ENCODE results near the gene MYO15B. TPM values are rescaled to one million over a fixed set of nuclear protein-coding genes. Genes with fewer than 3 reads are reported as not detected.

Gene MYO15B
- total and polyA plus RNA-seq, 2 of the 13 experiments (the other 11 are each of a cell fraction or from before 2014, with no cell fraction given): 2.8 to 8.1 TPM

GRCh38 chr17:75645889-75646637 is 58.5 kb downstream of the MYO15B start (continued):
- TF ChIP-seq KLF15 (CRISPR knock-in tag; IDR thresholded peaks at IDR 0.05; ENCODE audit: borderline replicate concordance): no peak
- no peak for TF ChIP-seq ZNF354B (CRISPR knock-in tag; IDR thresholded peaks at IDR 0.05)
- TF ChIP-seq GTF3A (CRISPR knock-in tag; conservative IDR thresholded peaks at IDR 0.05): no peak
- no peak; the same call in 1 of the 2 replicates for TF ChIP-seq ZNF691 (CRISPR knock-in tag; IDR thresholded peaks at IDR 0.05; ENCODE audit: borderline replicate concordance, low read depth)
- no peak for TF ChIP-seq ZNF563 (CRISPR knock-in tag; IDR thresholded peaks at IDR 0.05)
- TF ChIP-seq ZNF670 (CRISPR knock-in tag; IDR thresholded peaks at IDR 0.05; ENCODE audit: borderline replicate concordance): 0 out of 2 replicates have a peak, but pooled peaks have one; percentile 57
- no peak for TF ChIP-seq TBL1XR1 (IDR thresholded peaks at IDR 0.05; ENCODE audit: borderline replicate concordance, low read length, partially characterized antibody)
- TF ChIP-seq FOXA3 (CRISPR knock-in tag; IDR thresholded peaks at IDR 0.05): peak; percentile 3; the same call in 1 of the 2 replicates
- TF ChIP-seq ZMAT5 (CRISPR knock-in tag; IDR thresholded peaks at IDR 0.05; ENCODE audit: borderline replicate concordance, low read depth): no peak
- TF ChIP-seq SALL1 (CRISPR knock-in tag; IDR thresholded peaks at IDR 0.05): peak; percentile 60; the same call in 1 of the 2 replicates
- TF ChIP-seq ZNF343 (CRISPR knock-in tag; IDR thresholded peaks at IDR 0.05): no peak
- peak; percentile 59; the same call in 1 of the 2 replicates for TF ChIP-seq ZNF740 (CRISPR knock-in tag; IDR thresholded peaks at IDR 0.05)
- 0 out of 2 replicates have a peak, but pooled peaks have one; percentile 15 for TF ChIP-seq TOPORS (CRISPR knock-in tag; IDR thresholded peaks at IDR 0.05)
- TF ChIP-seq, protein P1, sequence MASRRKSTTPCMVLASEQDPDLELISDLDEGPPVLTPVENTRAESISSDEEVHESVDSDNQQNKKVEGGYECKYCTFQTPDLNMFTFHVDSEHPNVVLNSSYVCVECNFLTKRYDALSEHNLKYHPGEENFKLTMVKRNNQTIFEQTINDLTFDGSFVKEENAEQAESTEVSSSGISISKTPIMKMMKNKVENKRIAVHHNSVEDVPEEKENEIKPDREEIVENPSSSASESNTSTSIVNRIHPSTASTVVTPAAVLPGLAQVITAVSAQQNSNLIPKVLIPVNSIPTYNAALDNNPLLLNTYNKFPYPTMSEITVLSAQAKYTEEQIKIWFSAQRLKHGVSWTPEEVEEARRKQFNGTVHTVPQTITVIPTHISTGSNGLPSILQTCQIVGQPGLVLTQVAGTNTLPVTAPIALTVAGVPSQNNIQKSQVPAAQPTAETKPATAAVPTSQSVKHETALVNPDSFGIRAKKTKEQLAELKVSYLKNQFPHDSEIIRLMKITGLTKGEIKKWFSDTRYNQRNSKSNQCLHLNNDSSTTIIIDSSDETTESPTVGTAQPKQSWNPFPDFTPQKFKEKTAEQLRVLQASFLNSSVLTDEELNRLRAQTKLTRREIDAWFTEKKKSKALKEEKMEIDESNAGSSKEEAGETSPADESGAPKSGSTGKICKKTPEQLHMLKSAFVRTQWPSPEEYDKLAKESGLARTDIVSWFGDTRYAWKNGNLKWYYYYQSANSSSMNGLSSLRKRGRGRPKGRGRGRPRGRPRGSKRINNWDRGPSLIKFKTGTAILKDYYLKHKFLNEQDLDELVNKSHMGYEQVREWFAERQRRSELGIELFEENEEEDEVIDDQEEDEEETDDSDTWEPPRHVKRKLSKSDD (CRISPR knock-in tag; IDR thresholded peaks at IDR 0.05; ENCODE audit: low read depth): peak; percentile 73; the same call in 1 of the 2 replicates
- peak; percentile 87 for TF ChIP-seq KAT8 (CRISPR knock-in tag; IDR thresholded peaks at IDR 0.05)
- TF ChIP-seq, protein P2, sequence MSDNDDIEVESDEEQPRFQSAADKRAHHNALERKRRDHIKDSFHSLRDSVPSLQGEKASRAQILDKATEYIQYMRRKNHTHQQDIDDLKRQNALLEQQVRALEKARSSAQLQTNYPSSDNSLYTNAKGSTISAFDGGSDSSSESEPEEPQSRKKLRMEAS (IDR thresholded peaks at IDR 0.05): no peak; the same call in none of the 2 replicates
- no peak for TF ChIP-seq SUZ12 (IDR thresholded peaks at IDR 0.05; ENCODE audit: low read depth, low read length)
- peak; percentile 84 for TF ChIP-seq ZNF614 (CRISPR knock-in tag; IDR thresholded peaks at IDR 0.05; ENCODE audit: borderline replicate concordance)
- TF ChIP-seq ZNF335 (CRISPR knock-in tag; IDR thresholded peaks at IDR 0.05): peak; percentile 78; the same call in 1 of the 2 replicates
- peak; percentile 69; the same call in 1 of the 2 replicates for TF ChIP-seq ZNF710 (CRISPR knock-in tag; IDR thresholded peaks at IDR 0.05; ENCODE audit: borderline replicate concordance)
- TF ChIP-seq ZNF672 (CRISPR knock-in tag; IDR thresholded peaks at IDR 0.05): no peak
- 0 out of 2 replicates have a peak, but pooled peaks have one; percentile 61 for TF ChIP-seq ZNF550 (CRISPR knock-in tag; IDR thresholded peaks at IDR 0.05; ENCODE audit: borderline replicate concordance)
- no peak for TF ChIP-seq ESRRA (CRISPR knock-in tag; IDR thresholded peaks at IDR 0.05; ENCODE audit: low read depth)

Measured in HepG2 (cell line).